Ishikawa (cell line): Measurements from ENCODE around the gene EGFLAM.

Source experiments
- CEBPB ChIP-seq: IDR thresholded peaks from 2 replicates; pipeline ENCODE4 v1.6.1; 2012
- CREB1 ChIP-seq: IDR thresholded peaks from 2 replicates; pipeline ENCODE4 v1.6.1; 2012; ENCODE audit warnings: low read depth
- EGR1 ChIP-seq: IDR thresholded peaks from 2 replicates; pipeline ENCODE4 v1.6.1; 2012
- EP300 ChIP-seq: IDR thresholded peaks from 2 replicates; pipeline ENCODE4 v1.6.1; 2012; ENCODE audit warnings: borderline replicate concordance
- FOXM1 ChIP-seq: IDR thresholded peaks from 2 replicates; pipeline ENCODE4 v1.6.1; 2012; ENCODE audit warnings: low read depth, borderline replicate concordance
- MAX ChIP-seq: IDR thresholded peaks from 2 replicates; pipeline ENCODE4 v1.6.1; 2012
- NFIC ChIP-seq: IDR thresholded peaks from 2 replicates; pipeline ENCODE4 v1.6.1; 2012
- RAD21 ChIP-seq: IDR thresholded peaks from 2 replicates; pipeline ENCODE4 v1.6.1; 2012; ENCODE audit warnings: low read depth
- REST ChIP-seq: IDR thresholded peaks from 2 replicates; pipeline ENCODE4 v1.6.1; 2012; ENCODE audit warnings: low read depth, mild to moderate bottlenecking
- TAF1 ChIP-seq: IDR thresholded peaks from 2 replicates; pipeline ENCODE4 v1.6.1; 2012; ENCODE audit warnings: low read depth, mild to moderate bottlenecking
- TCF12 ChIP-seq: IDR thresholded peaks from 2 replicates; pipeline ENCODE4 v1.6.1; 2012; ENCODE audit warnings: low read depth
- TEAD4 ChIP-seq: IDR thresholded peaks from 2 replicates; pipeline ENCODE4 v1.6.1; 2012
- YY1 ChIP-seq: IDR thresholded peaks from 2 replicates; pipeline ENCODE4 v1.6.1; 2012; ENCODE audit warnings: low read depth
- ZBTB7A ChIP-seq: IDR thresholded peaks from 2 replicates; pipeline ENCODE4 v1.6.1; 2012; ENCODE audit warnings: low read depth
- TF ChIP-seq, protein P1 (sequence below): IDR thresholded peaks from 2 replicates; pipeline ENCODE4 v1.6.1; 2012

EGFLAM gene

DNA sequence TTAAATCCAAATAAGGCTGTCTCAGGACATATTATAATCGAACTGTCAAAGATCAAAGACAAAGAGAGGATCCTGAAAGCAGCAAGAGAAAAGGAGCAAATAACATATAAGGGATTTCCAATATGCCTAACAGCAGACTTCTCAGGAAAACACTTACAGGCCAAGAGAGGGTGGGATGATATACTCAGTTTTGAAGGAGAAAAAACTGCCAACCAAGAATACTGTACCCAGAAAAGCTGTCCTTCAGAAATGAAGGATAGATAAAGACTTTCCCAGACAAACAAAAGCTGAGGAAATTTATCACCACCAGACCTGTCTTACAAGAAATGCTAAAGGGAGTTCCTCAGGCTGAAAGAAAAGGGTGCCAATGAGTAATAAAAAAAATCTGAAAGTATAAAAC lies 16.0 kb downstream of the EGFLAM start:
- TF ChIP-seq MAX = no peak
- TF ChIP-seq EGR1 = no peak
- no peak for TF ChIP-seq EP300

DNA sequence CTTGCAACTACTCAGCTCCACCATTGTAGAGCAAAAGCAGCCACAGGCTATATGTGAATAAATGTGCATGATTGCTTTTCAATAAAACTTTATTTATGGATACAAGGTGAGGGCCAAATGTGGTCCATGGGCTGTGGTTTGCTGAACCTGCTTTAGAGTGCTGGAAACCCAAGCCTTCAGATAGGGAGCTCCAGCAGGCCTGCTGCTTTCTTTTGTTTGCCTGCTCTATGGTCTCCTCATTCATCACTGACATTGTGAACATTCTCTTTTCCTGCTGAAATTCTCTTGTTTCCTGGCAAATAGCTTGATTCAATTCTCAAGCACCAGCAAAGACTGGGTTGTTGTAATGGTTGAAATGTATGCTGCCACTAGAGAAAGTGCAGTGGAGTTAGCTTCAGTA lies 26.0 kb downstream of the EGFLAM start:
- TF ChIP-seq TCF12 = no peak
- no peak for TF ChIP-seq MAX
- no peak for TF ChIP-seq TEAD4
- no peak for TF ChIP-seq EGR1

GRCh38 chr5:38285226-38285625 lies 26.9 kb downstream of the EGFLAM start:
- TF ChIP-seq RAD21 (no peak), REST (no peak), CREB1 (no peak)

DNA sequence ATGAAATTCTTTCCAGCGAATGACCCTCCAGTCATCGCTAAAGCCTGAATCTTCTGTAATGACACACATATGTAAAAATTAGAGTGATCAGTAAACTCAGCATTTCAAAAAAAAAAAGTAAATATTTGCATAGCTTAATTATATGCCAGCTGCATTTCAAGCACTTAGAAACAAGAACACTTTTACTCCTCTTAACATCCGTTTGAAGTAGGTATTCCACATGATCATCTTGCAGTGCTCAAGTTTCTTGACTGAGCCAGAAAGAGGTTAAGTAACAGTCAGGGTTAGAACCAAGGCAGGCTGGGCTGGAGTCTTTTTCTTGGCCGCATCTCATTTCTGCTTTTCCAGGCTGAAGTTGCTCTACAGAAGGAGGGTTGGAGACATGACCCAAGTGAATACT lies 27.6 kb downstream of the EGFLAM start:
- TF ChIP-seq TAF1 = no peak
- TF ChIP-seq CEBPB = no peak
- TF ChIP-seq MAX = no peak
- no peak for TF ChIP-seq TEAD4

DNA sequence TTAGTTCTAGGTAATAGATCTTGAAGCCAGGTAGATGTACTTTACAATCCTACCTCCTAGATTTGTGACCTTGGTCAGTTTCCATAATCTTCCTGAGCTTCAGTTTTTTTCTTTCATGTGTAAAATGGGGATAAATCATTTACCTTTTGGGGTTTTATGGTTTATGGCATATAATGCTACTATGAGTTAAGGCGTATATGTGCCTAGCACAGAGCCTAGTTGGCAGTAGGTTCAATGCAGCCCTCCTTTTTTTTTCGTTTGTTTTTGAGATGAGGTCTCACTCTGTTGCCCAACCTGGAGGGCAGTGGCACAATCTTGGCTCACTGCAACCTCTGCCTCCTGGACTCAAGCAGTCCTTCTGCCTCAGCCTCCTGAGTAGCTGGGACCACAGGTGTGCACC lies 28.8 kb downstream of the EGFLAM start:
- TF ChIP-seq FOXM1 (no peak), REST (no peak), CEBPB (no peak), ZBTB7A (no peak), TAF1 (no peak), MAX (no peak), EGR1 (no peak), RAD21 (no peak), YY1 (no peak), CREB1 (no peak), TCF12 (no peak), TEAD4 (no peak), EP300 (no peak), NFIC (no peak)
- TF ChIP-seq, protein P1, sequence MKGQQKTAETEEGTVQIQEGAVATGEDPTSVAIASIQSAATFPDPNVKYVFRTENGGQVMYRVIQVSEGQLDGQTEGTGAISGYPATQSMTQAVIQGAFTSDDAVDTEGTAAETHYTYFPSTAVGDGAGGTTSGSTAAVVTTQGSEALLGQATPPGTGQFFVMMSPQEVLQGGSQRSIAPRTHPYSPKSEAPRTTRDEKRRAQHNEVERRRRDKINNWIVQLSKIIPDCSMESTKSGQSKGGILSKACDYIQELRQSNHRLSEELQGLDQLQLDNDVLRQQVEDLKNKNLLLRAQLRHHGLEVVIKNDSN = no peak

DNA sequence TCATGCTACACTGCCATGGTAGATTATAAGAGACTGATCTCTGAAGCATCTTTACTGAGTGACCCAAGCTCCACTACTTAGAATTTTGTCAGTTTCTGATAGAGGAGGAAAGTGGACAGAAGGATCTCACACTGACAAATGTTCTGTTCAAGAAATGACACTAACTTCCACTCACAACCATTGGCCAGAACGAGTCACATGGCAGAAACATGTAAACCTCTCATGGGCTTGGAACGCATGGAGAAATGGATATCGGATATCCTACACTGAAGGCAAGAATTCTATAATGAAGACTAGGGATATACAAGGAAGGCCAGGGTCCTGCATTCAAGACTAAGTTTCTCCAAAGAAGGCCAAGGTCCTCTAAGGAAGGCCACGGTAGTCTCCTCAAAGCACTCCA lies 31.1 kb downstream of the EGFLAM start:
- TF ChIP-seq RAD21 = no peak
- TF ChIP-seq EGR1 = no peak
- no peak for TF ChIP-seq YY1
- no peak for TF ChIP-seq CREB1
- TF ChIP-seq EP300 = no peak
- no peak for TF ChIP-seq REST
- TF ChIP-seq, protein P1 = no peak
- TF ChIP-seq CEBPB = no peak
- no peak for TF ChIP-seq TEAD4
- no peak for TF ChIP-seq ZBTB7A
- TF ChIP-seq MAX = no peak
- no peak for TF ChIP-seq FOXM1
- TF ChIP-seq NFIC = no peak
- no peak for TF ChIP-seq TAF1
- no peak for TF ChIP-seq TCF12
